Measurements from ENCODE around the gene LRP5.
"Not testable (repeated sequence)": the region's sequence is repeated elsewhere in the genome, so short reads cannot be mapped to it uniquely, and the experiment has no call there.

Gene LRP5

DNA sequence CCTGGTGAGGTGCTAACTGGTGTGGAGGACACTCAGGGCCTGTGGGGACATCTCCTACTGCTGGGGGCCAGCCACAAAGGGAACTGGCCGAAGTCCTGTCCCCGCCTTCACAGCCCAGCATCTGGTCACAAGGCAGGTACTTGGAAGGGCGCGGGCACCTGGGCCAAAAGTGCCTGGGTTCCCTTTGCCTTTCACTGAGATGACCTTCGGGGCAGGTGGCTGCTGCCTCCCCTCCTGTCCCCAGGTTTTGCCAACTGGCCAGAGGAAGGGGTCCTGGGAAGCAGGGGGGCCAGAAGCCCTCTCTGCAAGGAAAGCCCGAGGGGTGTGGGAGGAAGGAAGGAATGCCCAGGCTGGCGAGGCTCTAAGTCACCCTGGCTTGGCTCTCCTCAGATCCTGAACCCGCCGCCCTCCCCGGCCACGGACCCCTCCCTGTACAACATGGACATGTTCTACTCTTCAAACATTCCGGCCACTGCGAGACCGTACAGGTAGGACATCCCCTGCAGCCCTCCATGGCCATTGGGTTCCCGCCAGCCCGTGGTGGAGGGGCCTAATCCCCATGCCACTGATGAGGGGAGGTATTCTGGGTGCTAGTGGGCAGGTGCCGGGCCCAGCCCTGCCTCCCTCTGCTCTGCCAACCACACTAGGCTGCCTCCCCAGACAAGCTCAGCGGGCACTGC, 133.8 kb downstream of the LRP5 start:
- FAIRE-seq = no peak

DNA sequence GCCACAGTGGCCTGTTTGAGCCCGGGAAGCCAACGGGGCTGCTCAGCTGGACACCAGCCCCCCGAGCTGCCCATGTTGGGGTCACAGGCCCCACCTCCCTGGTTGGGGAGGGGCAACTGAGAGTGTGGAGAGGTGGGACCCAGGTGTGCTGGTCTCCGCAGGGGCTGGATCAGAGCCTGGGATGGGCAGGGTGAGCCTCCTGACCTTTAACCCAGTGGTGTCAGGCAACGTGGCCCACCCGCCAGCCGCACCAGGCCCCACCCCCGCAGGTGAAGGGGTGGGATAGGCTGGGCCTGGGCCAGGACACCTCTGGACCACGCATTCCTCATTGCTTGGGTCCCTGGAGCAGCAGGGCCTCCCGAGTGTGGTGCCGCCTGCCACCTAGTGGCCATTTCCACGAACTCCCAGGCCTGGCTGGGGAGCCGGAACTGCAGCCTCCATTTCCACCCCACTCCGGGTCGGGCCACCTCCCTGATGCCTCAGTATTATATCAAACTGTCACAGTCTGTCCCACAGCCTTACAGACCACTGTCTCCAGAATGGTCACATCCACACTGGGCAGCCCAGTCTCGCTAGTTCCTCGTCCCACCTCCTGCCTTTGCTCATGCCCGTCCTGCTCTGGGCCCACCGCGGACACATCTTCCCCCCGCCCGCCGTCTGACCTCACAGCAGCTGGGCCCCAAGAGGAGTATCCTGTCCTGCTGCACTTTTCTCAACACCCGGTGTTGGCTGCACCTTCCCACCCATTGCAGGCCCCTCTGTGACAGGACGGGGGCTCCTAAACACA, 134.8 kb downstream of the LRP5 start:
- no peak for FAIRE-seq

DNA sequence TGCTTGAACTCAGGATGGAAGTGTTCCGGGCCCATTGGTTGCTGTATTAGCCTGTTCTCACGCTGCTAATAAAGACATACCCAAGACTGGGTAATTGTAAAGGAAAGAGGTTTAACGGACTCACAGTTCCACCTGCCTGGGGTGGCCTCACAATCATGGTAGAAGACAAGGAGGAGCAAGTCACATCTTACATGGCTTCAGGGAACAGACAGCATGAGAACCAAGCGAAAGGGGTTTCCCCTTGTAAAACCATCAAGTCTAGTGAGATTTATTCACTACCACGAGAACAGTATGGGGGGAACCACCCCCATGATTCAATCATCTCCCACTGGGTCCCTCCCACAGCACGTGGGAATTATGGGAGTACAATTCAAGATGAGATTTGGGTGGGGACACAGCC, 135.5 kb downstream of the LRP5 start:
- not testable (repeated sequence) for FAIRE-seq

DNA sequence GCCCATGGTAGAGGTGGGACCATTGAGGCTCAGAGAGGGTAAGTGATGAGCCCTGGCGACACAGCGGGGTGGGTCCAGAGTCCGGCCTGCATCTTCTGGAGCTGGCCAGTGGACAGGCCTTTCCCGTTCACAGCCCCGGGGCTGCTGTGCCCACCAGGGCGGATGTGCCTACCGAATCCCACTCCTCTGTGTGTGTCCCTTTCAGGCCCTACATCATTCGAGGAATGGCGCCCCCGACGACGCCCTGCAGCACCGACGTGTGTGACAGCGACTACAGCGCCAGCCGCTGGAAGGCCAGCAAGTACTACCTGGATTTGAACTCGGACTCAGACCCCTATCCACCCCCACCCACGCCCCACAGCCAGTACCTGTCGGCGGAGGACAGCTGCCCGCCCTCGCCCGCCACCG, 136.2 kb downstream of the LRP5 start:
- FAIRE-seq = no peak

DNA sequence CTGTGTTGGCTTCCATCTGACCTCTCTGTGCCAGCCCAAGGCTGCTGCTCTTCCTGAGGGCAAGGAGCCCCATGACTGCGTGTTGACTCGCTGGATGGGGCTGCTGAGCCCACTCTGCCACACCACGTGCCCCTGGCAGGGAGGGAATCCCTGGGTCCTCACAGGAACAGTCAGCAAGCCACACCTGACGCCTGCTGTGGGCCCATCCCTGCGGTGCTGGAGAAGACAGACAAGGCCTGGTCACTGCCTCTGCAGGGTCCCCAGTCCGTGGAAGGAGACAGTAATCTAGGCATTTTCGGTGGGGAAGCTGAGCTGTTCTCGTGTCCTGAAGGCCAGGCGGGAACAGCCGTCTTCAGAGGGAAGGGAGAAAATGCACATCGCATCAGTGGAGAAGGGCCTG, 137.6 kb downstream of the LRP5 start:
- no peak for FAIRE-seq

DNA sequence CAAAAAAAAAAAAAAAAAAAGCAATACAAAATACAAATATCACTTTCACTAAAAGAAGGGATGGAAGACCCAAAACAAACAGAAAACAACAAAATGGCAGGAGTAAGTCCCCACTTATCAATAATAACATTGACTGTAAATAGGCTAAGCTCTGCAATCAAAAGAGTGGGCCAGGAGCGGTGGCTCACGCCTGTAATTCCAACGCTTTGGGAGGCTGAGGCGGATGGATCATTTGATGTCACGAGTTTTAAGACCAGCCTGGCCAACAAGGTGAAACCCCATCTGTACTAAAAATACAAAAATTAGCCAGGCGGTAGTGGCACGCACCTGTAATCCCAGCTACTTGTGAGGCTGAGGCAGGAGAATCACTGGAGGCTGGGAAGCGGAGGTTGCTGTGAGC, 138.3 kb downstream of the LRP5 start:
- no peak for FAIRE-seq

DNA sequence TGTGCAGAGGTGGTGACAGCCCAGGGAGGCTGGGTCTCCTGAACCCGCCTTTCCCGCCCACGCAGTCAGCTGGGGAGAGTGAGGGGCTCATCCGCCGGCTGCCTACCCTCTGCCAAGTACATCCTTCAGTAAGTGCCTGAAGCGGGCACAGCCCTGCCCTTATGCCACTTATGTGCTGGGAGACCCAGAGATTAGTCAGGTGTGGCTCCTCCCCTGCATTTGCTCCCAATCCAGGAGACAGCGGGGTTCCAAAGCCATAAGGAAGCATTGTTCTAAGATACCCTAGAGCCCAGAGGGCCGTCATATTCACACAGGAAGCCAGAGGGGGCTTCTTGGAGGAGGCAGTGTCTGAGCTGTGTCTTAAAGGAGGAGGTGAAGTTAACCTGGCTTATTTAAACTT, 142.4 kb downstream of the LRP5 start:
- FAIRE-seq = no peak

DNA sequence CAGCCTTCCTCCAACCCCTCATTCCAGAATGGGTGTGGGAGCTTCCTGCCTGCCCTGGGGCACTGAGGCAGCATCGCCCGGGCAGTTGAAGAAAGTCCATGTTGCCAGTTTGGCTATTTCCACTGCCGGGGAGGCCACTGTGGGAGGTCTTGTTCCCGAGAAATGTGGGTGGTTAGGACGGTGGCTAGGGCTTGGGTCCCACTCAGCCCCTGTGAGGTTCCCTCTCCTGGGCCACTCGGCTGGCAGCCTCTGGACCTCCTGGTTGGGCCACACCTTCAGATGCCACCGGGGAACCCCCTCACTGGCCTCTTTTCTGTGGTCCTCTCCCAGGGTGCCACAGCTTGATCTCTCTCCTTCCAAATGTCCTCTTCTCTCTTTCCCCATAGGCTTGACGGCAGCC, 143.1 kb downstream of the LRP5 start:
- no peak for FAIRE-seq

DNA sequence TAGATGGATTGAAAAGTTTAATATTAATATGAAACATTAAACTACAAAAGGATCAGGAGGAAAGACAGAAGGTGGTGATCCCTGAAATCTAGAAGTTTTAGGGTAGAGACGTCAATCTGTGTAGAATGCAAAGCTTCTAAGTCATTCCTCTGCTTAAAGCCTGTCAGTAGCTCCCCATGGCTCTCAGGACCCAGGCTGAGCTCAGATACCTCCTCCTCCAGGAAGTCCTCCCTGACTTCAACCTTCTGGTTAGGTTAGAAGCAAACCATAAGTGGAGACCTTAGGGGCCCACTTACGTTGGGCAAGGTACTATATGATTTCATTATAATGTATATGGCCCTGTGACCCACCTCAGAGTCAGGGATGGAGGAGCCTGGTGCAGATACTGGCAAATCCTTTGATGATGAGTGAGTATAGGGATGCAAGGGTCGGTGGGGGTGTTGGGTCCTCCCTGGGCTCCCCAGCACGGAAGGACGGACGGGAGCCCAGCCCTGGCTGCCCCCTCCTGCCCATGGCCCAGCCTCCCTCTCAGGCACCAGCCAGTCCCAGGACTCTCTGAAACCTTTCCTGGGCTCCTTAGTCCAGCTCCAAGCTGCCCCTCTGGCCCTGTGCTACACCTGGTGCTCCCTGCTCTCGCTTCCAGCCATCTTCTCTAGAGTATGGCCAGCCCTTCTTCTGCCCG, 145.0 kb downstream of the LRP5 start:
- FAIRE-seq = no peak

DNA sequence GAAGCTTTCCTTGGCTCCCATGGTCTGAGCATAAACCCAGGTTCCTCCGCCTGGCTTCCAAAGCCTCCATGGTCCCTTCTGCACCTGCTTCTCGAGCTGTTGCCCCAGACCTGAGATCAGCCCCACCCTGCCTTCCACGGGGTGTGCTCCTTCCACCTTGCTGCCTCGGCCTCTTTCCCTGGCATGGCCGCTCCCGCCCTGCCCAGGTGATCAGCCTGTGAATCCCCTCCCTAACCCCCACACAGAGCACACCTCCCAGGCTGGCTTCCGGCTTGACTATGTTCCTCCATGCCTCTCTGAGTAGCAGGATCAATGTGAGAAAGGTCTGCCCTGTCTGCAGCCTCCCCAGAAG, 145.5 kb downstream of the LRP5 start:
- FAIRE-seq = no peak

DNA sequence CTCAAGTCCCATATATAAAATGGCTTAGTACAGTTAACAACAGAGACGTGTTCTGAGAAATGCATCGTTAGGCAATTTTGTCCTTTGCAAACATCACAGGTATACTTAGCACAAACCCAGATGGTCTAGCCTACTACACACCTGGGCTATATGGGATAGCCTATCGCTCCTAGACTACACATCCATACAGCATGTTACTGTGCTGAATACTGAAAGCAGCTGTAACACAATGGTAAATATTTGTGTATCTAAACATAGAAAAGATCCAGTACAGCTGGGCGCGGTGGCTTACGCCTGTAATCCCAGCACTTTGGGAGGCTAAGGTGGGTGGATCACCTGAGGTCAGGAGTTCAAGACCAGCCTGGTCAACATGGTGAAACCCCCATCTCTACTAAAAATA, 145.9 kb downstream of the LRP5 start:
- not testable (repeated sequence) for FAIRE-seq

DNA sequence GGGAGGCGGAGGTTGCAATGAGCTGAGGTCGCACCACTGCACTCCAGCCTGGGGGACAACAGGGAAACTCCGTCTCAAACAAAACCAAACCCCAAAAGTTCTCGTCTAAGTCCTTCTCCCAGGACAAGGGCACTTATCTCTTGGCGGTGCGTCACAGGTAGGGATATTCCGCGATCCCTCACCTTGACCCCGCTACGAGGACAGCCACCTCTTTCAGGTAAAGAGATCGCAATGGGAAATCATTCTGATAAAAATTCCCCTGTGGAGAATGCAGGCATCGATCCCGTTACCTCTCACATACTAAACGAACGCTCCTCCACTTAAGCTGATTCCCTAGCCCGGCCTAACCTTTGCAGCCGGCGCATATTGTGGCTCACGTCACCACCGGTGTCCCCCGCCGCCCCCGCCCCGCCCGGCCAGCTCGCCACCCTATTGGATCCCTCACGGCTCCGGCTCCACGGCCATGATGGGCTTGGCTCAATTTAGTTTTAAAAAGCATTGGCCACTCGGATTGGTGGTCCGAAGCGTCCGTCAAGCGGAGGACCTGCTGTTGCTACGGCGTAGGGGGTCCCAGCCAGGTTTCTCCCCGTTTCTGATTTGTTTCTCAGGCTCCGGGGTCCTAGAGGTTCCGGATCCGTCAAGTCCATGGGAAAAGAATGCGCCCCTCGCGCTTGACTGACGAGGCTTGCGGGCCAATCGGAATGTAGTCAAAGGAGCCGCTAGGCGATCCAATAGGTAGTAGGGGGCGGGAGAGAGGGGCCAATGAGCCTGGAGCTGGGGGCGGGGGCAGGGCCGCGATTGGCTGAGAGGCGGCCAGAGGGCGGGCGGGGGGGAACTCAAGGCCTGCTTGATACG, 147.7 kb downstream of the LRP5 start:
- FAIRE-seq = no peak

DNA sequence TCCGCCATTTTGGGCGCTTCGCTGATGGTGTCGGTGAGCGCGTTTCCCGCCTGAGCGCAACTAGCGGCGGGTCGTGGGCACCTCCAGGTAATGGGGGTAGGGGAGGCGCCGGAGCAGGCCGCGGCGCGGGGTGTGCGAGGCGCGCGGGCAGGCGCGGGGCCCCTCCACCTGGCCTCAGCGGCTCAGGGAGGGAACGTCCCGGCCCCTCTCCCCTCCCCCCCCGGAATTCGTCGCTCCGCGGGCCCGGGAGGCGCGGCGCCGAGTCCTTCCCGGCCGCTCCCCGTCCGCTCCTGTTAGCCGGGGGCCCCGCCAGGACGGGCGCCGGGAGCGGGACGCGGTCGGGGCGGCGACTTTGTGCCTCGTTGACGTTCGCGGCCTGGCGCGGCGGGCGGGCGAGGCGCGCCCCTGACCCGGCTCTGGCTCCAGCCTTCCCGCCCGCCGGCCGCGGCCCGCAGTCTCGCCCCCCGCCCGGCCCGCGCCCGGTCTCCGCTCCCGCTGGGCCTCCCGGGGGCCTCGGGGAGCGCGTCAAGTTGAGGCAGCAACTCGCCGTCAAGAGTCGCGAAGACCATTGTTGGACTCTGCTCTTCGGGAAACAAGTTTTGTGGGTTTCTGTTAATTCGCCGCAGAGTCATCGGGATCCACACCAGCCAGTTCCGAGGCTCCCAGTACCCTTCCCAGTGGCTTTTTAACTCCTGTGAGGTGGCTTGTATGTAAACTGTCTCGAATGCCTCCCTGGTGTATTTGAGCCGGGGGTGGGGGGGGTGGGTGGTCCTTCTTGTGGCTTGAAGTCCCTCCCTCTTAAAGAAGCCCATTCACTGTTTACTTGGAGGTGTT, 148.6 kb downstream of the LRP5 start, which contains the start of gene PPP6R3:
PPP6R3 (plus strand) TSS at position 12 of the 834 bp plus-strand sequence. CDS start 76,913 bp downstream, outside the sequence.
- FAIRE-seq = no peak

DNA sequence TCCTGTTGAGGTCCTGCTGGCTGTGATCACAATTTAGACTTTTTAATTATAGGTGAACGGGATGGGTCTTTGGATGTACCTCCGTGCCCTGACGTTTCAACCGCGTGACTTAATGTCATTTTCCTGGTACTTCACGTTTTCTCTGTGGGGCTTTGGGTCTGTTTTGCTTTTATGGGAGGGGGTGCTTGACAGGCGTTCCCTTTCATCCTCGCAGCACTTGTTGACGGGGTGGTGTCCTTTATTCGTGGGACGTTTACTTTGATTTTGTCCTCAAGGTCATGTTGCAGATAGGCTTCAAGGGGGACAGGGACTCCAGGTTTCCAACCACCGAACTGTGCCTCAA, 149.2 kb downstream of the LRP5 start:
- no peak for FAIRE-seq

DNA sequence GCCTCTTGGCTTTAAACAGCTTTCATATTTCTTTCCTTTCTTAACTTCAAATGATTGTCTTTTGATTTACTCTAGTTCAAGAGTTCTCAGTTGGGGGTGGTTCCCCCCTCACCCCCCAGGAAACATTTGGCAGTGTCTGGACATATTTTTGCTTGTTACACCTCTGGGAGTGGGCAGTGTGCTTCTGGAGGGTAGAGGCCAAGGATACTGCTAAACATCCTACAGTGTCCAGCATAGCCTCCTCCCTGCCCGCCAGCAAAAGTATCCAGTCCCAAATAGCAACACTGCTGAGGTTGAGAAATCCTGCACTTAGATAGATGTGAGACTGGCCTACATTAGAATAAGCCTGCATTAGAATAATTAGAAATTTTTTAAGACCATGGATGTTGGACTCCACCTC, 151.3 kb downstream of the LRP5 start:
- no peak for FAIRE-seq

DNA sequence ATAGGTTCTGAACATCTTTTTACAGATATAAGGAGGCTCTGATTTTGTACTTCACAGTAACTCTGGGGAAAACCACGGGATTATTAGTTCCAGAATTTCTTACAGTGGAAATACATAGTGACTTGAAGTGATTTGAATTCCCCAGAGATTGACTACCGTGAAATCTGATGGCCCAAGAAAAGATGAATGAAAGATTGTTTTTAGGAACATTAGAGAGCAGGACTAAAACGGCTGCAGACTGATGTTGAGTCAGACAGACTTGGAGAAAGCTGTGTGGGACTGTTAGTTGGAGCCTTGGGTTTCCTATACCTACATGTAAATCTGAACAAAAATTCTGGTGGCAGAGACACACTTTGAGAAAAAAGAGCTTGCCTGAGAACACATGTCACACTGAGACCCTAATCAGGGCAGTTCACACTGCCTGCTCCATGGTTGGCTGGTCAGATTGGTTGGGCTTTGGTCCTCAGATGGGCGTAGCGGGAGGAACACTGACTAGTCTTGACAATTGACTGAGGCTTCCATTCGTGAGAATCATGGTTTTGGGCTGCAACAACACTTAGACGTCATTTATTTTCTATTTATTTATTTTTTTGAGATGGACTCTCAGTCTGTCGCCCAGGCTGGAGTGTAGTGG, 154.9 kb downstream of the LRP5 start:
- no peak for FAIRE-seq

DNA sequence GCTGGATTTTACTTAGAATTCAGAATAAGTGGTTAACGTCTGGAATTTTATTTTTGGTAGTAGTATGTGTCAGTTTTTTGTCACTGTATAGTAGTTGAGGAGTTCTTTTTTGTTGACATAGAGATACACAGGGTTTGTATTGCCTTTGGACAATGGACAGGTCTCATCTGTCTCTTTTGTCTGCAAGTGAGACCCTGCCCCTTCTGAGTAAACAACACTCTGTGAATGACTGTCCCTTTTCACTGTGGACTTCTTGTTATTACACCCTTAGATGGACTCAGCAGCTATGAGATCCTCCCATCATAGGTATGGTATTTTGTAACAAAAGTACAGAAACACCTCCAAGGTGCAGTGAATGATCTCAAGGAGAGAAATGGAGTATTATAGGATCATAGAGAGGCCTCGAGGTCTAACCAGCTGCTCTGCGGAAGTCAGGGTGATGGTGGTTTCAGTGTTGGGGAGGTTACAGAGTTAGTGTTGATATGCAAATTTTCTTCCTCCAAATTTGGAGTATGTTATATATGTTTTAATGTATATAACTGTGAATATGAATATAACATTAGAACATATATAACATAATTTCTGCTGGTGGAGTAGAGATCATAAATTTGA, 155.9 kb downstream of the LRP5 start:
- no peak for FAIRE-seq

DNA sequence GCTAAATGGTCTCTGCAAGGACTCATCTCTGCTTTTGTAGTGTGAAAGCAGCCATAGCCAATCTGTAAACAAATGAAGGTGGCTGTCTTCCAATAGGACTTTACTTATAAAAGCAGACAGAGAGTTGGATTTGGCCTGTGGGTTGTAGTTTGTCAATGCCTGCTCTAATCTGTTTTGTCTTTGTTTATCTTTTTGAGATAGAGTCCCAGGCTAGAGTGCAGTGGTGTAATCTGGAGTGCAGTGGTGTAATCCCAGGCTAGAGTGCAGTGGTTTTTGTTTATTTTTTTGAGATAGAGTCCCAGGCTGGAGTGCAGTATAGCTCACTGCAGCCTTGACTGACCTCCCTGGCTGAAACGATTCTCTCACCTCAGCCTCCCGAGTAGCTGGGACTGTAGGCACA, 156.7 kb downstream of the LRP5 start:
- no peak for FAIRE-seq

DNA sequence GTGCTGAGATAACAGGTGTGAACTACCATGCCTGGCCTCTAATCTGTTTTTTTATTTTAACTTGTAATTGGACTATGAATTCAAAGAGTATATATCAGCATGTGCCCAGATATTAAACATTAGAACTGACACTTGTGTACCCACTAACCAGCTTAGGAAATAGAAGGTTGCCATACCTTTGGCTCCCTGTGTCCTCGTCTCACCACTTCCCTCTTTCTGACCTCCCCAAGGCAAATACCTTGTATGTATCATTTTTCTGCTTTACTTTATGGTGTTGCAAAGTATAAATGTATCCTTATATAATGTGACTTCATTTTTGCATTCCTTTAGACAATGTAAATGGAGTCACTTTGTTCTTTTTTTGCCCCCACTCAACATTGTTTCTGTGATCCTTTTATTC, 157.3 kb downstream of the LRP5 start:
- FAIRE-seq = no peak

DNA sequence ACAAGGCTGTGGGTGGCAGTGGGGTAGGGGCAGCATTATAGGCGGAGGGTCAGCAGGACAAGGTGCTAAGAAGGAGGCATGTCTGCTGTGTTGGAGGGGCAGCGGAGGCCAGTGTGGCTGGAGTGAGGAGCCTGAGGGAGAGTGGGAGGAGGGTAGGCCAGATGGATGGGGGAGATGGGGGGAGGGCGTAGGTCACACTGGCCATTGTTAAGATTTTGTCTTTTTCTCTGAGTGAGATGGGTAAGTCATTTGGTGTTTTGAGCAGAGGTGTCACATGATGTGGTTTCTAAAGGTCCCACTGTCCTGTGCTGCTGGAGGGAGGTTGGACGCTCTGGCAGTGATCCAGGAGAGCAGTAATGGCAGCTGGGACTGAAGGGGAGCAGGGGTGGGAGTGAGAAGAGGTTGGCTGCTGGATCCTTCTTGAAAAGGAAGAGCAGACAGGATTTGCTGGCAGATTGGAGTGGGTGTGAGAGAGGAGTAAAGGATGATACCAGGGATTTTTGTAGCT, 158.0 kb downstream of the LRP5 start:
- no peak for FAIRE-seq
